Astrocyte (in vitro differentiated cells and primary cell): ENCODE measurements around the gene TOPORS. TPM values are rescaled to one million over a fixed set of nuclear protein-coding genes. Genes with fewer than 3 reads are reported as not detected.

Experiments used
- DNase-seq: peaks from one replicate; pipeline ENCODE4 v3.0.0-alpha.2; 2010; ENCODE audit warnings: low read depth
- FAIRE-seq: peaks from 2 replicates; lab custom pipeline; 2011; peaks lifted over from hg19 to GRCh38; lab: Jason Lieb, UNC
- H2AFZ ChIP-seq: 2 replicates; pipeline ENCODE4 v1.6.0; 2012; ENCODE audit warnings: low read depth, low read length, inconsistent platforms
- H3K27ac ChIP-seq: 2 replicates; pipeline ENCODE4 v1.5.1; 2011; ENCODE audit warnings: low read depth, low read length, inconsistent platforms
- H3K27me3 ChIP-seq: 2 replicates; pipeline ENCODE4 v1.6.0; 2011; ENCODE audit warnings: low read length, inconsistent platforms; ENCODE audit not compliant: insufficient read depth
- H3K36me3 ChIP-seq: 2 replicates; pipeline ENCODE4 v1.5.1; 2011; ENCODE audit warnings: low read length, inconsistent platforms; ENCODE audit not compliant: insufficient read depth
- H3K4me1 ChIP-seq: 2 replicates; pipeline ENCODE4 v1.5.1; 2011; ENCODE audit warnings: low read length, inconsistent platforms; ENCODE audit not compliant: insufficient read depth
- H3K4me2 ChIP-seq: 2 replicates; pipeline ENCODE4 v1.6.0; 2012; ENCODE audit warnings: low read length, inconsistent platforms
- H3K4me3 ChIP-seq: 2 replicates; pipeline ENCODE4 v1.5.1; 2011; ENCODE audit warnings: low read depth, mild to moderate bottlenecking, low read length, inconsistent platforms; ENCODE audit not compliant: insufficient read depth
- H3K79me2 ChIP-seq: 2 replicates; pipeline ENCODE4 v1.6.0; 2012; ENCODE audit warnings: mild to moderate bottlenecking, low read length, inconsistent platforms; ENCODE audit not compliant: insufficient read depth
- H3K9ac ChIP-seq: 2 replicates; pipeline ENCODE4 v1.6.0; 2012; ENCODE audit warnings: mild to moderate bottlenecking, low read length, inconsistent platforms
- H3K9me3 ChIP-seq: 2 replicates; pipeline ENCODE4 v1.5.1; 2012; ENCODE audit warnings: low read depth, mild to moderate bottlenecking, low read length, inconsistent platforms; ENCODE audit not compliant: insufficient read depth
- H4K20me1 ChIP-seq: 2 replicates; pipeline ENCODE4 v1.6.0; 2012; ENCODE audit warnings: low read length, inconsistent platforms; ENCODE audit not compliant: insufficient read depth
- H3K27ac Mint-ChIP-seq: one replicate; pipeline ENCODE4 v1.8.0; 2021; ENCODE audit warnings: mild to moderate bottlenecking, mixed read lengths; ENCODE audit not compliant: unreplicated experiment
- H3K27me3 Mint-ChIP-seq: one replicate; pipeline ENCODE4 v1.8.0; 2021; ENCODE audit warnings: low read depth, mixed read lengths; ENCODE audit not compliant: unreplicated experiment
- H3K36me3 Mint-ChIP-seq: one replicate; pipeline ENCODE4 v1.8.0; 2021; ENCODE audit warnings: low read depth, mixed read lengths; ENCODE audit not compliant: unreplicated experiment
- H3K4me1 Mint-ChIP-seq: one replicate; pipeline ENCODE4 v1.8.0; 2021; ENCODE audit warnings: low read depth, mixed read lengths; ENCODE audit not compliant: unreplicated experiment
- H3K4me3 Mint-ChIP-seq: one replicate; pipeline ENCODE4 v1.8.0; 2021; ENCODE audit warnings: mild to moderate bottlenecking, moderate library complexity, mixed read lengths; ENCODE audit not compliant: unreplicated experiment
- H3K9me3 Mint-ChIP-seq: one replicate; pipeline ENCODE4 v1.8.0; 2021; ENCODE audit warnings: mild to moderate bottlenecking, mixed read lengths; ENCODE audit not compliant: unreplicated experiment
- CTCF ChIP-seq: IDR thresholded peaks from 2 replicates; pipeline ENCODE4 v1.5.1; 2011; ENCODE audit warnings: low read depth, mild to moderate bottlenecking, inconsistent platforms, low read length, moderate library complexity; ENCODE audit not compliant: insufficient read depth
- EZH2 ChIP-seq: IDR thresholded peaks from 2 replicates; pipeline ENCODE4 v1.6.1; 2012; ENCODE audit warnings: mild to moderate bottlenecking, low read length, inconsistent platforms; ENCODE audit not compliant: insufficient read depth
- total RNA-seq: library from RNA; stranded (reverse); gene quantifications from 2 replicates; pipeline ENCODE4 v1.2.1, GENCODE V29; 2021

Gene TOPORS
- total RNA-seq, 1 donor from 2014 or later, result 20.4 TPM

- no peaks in the 10 kb centered on the region for H3K9me3 ChIP-seq
- peaks cover 38% of the 10 kb centered on the region for H3K36me3 Mint-ChIP-seq
- FAIRE-seq, result no peak
Measured at GRCh38 chr9:32518276-32518675, 34.1 kb downstream of the TOPORS start.

DNA sequence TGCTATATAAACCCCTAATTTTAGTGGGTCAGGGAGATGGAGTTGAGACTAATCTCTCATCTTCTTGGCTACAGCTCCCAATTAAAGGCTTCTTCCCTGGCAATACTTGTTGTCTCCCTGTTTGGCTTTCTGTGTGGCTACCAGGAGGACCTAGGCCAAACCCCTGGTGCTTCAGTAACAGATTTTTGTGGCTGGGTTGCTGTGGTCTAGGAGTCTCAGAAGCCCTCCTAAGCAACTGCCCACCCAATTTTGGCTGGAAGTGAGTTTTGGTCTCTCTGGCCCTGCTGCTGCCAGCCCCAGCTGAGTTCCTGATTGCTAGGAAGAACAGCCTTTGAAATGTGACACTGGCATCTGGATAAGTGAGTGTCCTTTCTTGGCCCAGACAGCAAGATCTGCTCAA, 36.1 kb downstream of the TOPORS start:
- Mint-ChIP-seq H3K36me3 (peaks cover 28% of the 10 kb centered on the region), H3K27me3 (no peaks in the 10 kb centered on the region)

More at GRCh38 chr9:32518276-32518675, 34.1 kb downstream of the TOPORS start:
- no peak overlapping the region for H3K4me3 ChIP-seq
- no peak overlapping the region for H3K27ac ChIP-seq
- H3K27me3 Mint-ChIP-seq, result no peaks in the 10 kb centered on the region
- no peaks in the 10 kb centered on the region for H3K27me3 ChIP-seq
- no peak overlapping the region for H3K4me2 ChIP-seq
- peaks cover 2% of the 10 kb centered on the region for H3K9me3 Mint-ChIP-seq
- H3K27ac Mint-ChIP-seq, result no peak overlapping the region
- H3K4me1 Mint-ChIP-seq, result peaks cover 31% of the 10 kb centered on the region
- H3K79me2 ChIP-seq, result peaks cover 16% of the 10 kb centered on the region
- H3K9ac ChIP-seq, result no peak overlapping the region
- no peaks in the 10 kb centered on the region for H3K4me1 ChIP-seq
- no peak overlapping the region for H2AFZ ChIP-seq
- peaks cover 4% of the 10 kb centered on the region for H4K20me1 ChIP-seq
- no peaks in the 10 kb centered on the region for H3K36me3 ChIP-seq
- peak overlapping the region; percentile 84 for H3K4me3 Mint-ChIP-seq
- DNase-seq, result no peak
- TF ChIP-seq CTCF (no peak), EZH2 (no peak)

More for the DNA sequence above, 36.1 kb downstream of the TOPORS start:
- Histone ChIP-seq H3K4me2 (no peak overlapping the region), H3K27ac (no peak overlapping the region), H3K9ac (no peak overlapping the region), H2AFZ (no peak overlapping the region), H3K4me1 (no peaks in the 10 kb centered on the region), H3K36me3 (no peaks in the 10 kb centered on the region), H3K27me3 (no peaks in the 10 kb centered on the region), H4K20me1 (no peaks in the 10 kb centered on the region), H3K9me3 (no peaks in the 10 kb centered on the region), H3K4me3 (no peak overlapping the region), H3K79me2 (peaks cover 9% of the 10 kb centered on the region)
- TF ChIP-seq CTCF, result no peak
- no peak for TF ChIP-seq EZH2
- H3K9me3 Mint-ChIP-seq, result peaks cover 2% of the 10 kb centered on the region
- FAIRE-seq (no peak), DNase-seq (no peak)
- H3K4me3 Mint-ChIP-seq, result peak overlapping the region; percentile 73
- H3K4me1 Mint-ChIP-seq, result peaks cover 39% of the 10 kb centered on the region
- H3K27ac Mint-ChIP-seq, result peak overlapping the region; percentile 82
